PC-9 (cell line): Measurements from ENCODE around the gene CD44.

Source experiments
- CTCF ChIP-seq: fragments of 200-600 bp; sonication (generic); conservative IDR thresholded peaks from 2 replicates; pipeline ENCODE4 v1.6.1; 2017; ENCODE audit warnings: mixed run types, antibody characterized with exemption, mild to moderate bottlenecking, moderate library complexity
- EZH2 ChIP-seq: fragments of 200-600 bp; sonication (generic); IDR thresholded peaks from 2 replicates; pipeline ENCODE4 v1.8.0; 2017; ENCODE audit warnings: antibody characterized with exemption, low read depth

GRCh38 chr11:35277827-35278226 is 138.9 kb downstream of the CD44 start:
- TF ChIP-seq CTCF (no peak), EZH2 (no peak)
